GM23338 (cell line): Measurements from ENCODE around the gene SPECC1. TPM values are rescaled to one million over a fixed set of nuclear protein-coding genes. Genes with fewer than 3 reads are reported as not detected.

Source experiments
- ATAC-seq: fragments of 200-7000 bp; cut with Tn5 transposase; 3 replicates; pipeline ENCODE4 v1.9.1; 2020
- DNase-seq: peaks from one replicate; pipeline ENCODE4 v3.0.0-alpha.2; 2015; ENCODE audit warnings: low spot score
- H2AFZ ChIP-seq: fragments of 200-600 bp; sonication (generic); 2 replicates; pipeline ENCODE4 v1.8.0; 2016; ENCODE audit warnings: antibody characterized with exemption, mild to moderate bottlenecking, moderate library complexity
- H3F3A ChIP-seq: fragments of 200-600 bp; sonication (generic); replicated peaks from 2 replicates; pipeline ENCODE4 v1.8.0; 2017; ENCODE audit warnings: antibody characterized with exemption, mixed run types, low read depth
- H3K27ac ChIP-seq: fragments of 200-600 bp; sonication (generic); 2 replicates; pipeline ENCODE4 v1.6.1; 2016; ENCODE audit warnings: low read depth
- H3K27me3 ChIP-seq: fragments of 200-600 bp; sonication (generic); 2 replicates; pipeline ENCODE4 v1.8.0; 2016; ENCODE audit warnings: mild to moderate bottlenecking, mixed run types, moderate library complexity; ENCODE audit not compliant: insufficient read depth
- H3K36me3 ChIP-seq: fragments of 200-600 bp; sonication (generic); 2 replicates; pipeline ENCODE4 v1.8.0; 2016; ENCODE audit warnings: mild to moderate bottlenecking; ENCODE audit not compliant: insufficient read depth
- H3K4me1 ChIP-seq: fragments of 200-600 bp; sonication (generic); 2 replicates; pipeline ENCODE4 v1.8.0; 2016; ENCODE audit warnings: mild to moderate bottlenecking, moderate library complexity; ENCODE audit not compliant: insufficient read depth
- H3K4me2 ChIP-seq: fragments of 200-600 bp; sonication (generic); 2 replicates; pipeline ENCODE4 v1.7.1; 2017; ENCODE audit warnings: mixed run types
- H3K4me3 ChIP-seq: fragments of 200-600 bp; sonication (generic); 2 replicates; pipeline ENCODE4 v1.6.1; 2016; ENCODE audit warnings: mixed run types
- H3K79me2 ChIP-seq: fragments of 200-600 bp; sonication (generic); replicated peaks from 2 replicates; pipeline ENCODE4 v1.8.0; 2017; ENCODE audit warnings: mild to moderate bottlenecking; ENCODE audit not compliant: insufficient read depth
- H3K9me2 ChIP-seq: fragments of 200-600 bp; sonication (generic); 2 replicates; pipeline ENCODE4 v1.8.0; 2017; ENCODE audit not compliant: insufficient read depth
- H4K20me1 ChIP-seq: fragments of 200-600 bp; sonication (generic); replicated peaks from 2 replicates; pipeline ENCODE4 v1.8.0; 2017; ENCODE audit warnings: mild to moderate bottlenecking; ENCODE audit not compliant: insufficient read depth
- H3K27ac Mint-ChIP-seq: 2 replicates; pipeline ENCODE4 v1.8.0; 2020; ENCODE audit warnings: inconsistent platforms, mild to moderate bottlenecking, moderate library complexity, mixed read lengths
- H3K27me3 Mint-ChIP-seq: 3 replicates; pipeline ENCODE4 v1.8.0; 2022; ENCODE audit warnings: low read depth, mild to moderate bottlenecking, moderate library complexity, mixed read lengths, inconsistent platforms; ENCODE audit not compliant: insufficient read depth, poor library complexity
- H3K36me3 Mint-ChIP-seq: 3 replicates; pipeline ENCODE4 v1.8.0; 2021; ENCODE audit warnings: low read depth, mild to moderate bottlenecking, inconsistent platforms, moderate library complexity, mixed read lengths
- H3K4me1 Mint-ChIP-seq: 3 replicates; pipeline ENCODE4 v1.8.0; 2020; ENCODE audit warnings: mild to moderate bottlenecking, inconsistent platforms, mixed read lengths
- H3K4me3 Mint-ChIP-seq: 3 replicates; pipeline ENCODE4 v1.8.0; 2021; ENCODE audit warnings: moderate library complexity, mild to moderate bottlenecking, inconsistent platforms, mixed read lengths
- H3K9me3 Mint-ChIP-seq: 3 replicates; pipeline ENCODE4 v1.8.0; 2020; ENCODE audit warnings: moderate library complexity, mild to moderate bottlenecking, inconsistent platforms, mixed read lengths
- CREB1 ChIP-seq: fragments of 250-450 bp; sonication (Bioruptor Pico); IDR thresholded peaks from 2 replicates; pipeline ENCODE4 v1.5.0; 2020; ENCODE audit warnings: low read depth, mild to moderate bottlenecking, moderate library complexity
- ETS1 ChIP-seq: IDR thresholded peaks from 2 replicates; pipeline ENCODE4 v1.6.1; 2016; ENCODE audit warnings: antibody characterized with exemption
- EZH2 ChIP-seq: fragments of 200-600 bp; sonication (generic); IDR thresholded peaks from one replicate; pipeline ENCODE4 v1.8.0; 2017; ENCODE audit warnings: antibody characterized with exemption, mild to moderate bottlenecking, low read depth; ENCODE audit not compliant: unreplicated experiment
- EZH2phosphoT487 ChIP-seq: fragments of 200-600 bp; sonication (generic); IDR thresholded peaks from one replicate; pipeline ENCODE4 v1.8.1; 2018; ENCODE audit warnings: antibody characterized with exemption; ENCODE audit not compliant: unreplicated experiment
- JUNB ChIP-seq: IDR thresholded peaks from one replicate; pipeline ENCODE4 v1.6.1; 2016; ENCODE audit warnings: antibody characterized with exemption; ENCODE audit not compliant: unreplicated experiment
- POLR2AphosphoS5 ChIP-seq: IDR thresholded peaks from 2 replicates; pipeline ENCODE4 v1.6.1; 2016; ENCODE audit warnings: antibody characterized with exemption, low read depth
- REST ChIP-seq: IDR thresholded peaks from one replicate; pipeline ENCODE4 v1.6.1; 2018; ENCODE audit warnings: antibody characterized with exemption; ENCODE audit not compliant: unreplicated experiment
- ZNF114 ChIP-seq: fragments of 250-450 bp; sonication (Bioruptor Pico); IDR thresholded peaks from 2 replicates; pipeline ENCODE4 v1.5.0; 2020; ENCODE audit warnings: mild to moderate bottlenecking, moderate library complexity
- ZNF331 ChIP-seq: fragments of 250-450 bp; sonication (Bioruptor Pico); IDR thresholded peaks from 2 replicates; pipeline ENCODE4 v1.5.0; 2020; ENCODE audit warnings: low read depth, mild to moderate bottlenecking, moderate library complexity
- polyA plus RNA-seq: library from polyadenylated mRNA; unstranded; fragments of >200 nt; fragmentation: Nextera tagmentation; extraction: Ambion mirVana; gene quantifications from 2 replicates; pipeline ENCODE4 v1.2.1, GENCODE V29; 2016
- total RNA-seq: library from RNA; depleted of rRNA; stranded (reverse); fragments of >200 nt; shearing (Covaris generic); gene quantifications from 2 replicates; pipeline ENCODE4 v1.2.3, GENCODE V29; 2014
- TF ChIP-seq, protein P1 (sequence below), 2 experiments: fragments of 200-600 bp in 1 of 2; sonication (generic) in 1 of 2; conservative IDR thresholded peaks; 2 replicates each; pipeline versions ENCODE4 v1.5.1 to v1.6.1; 2016 to 2017; ENCODE audit warnings: antibody characterized with exemption in 2 of 2, low read depth in 2 of 2, mild to moderate bottlenecking in 2 of 2, moderate library complexity in 1 of 2

SPECC1 gene
- total and polyA plus RNA-seq, 2 experiments from 2014 or later: 42.6 to 101 TPM

- TF ChIP-seq REST: no peak
- TF ChIP-seq CREB1: no peak
- no peak for TF ChIP-seq ZNF114 (CRISPR knock-in tag)
Measured at GRCh38 chr17:19987897-19988296, 21.3 kb upstream of the SPECC1 start (continued).

DNA sequence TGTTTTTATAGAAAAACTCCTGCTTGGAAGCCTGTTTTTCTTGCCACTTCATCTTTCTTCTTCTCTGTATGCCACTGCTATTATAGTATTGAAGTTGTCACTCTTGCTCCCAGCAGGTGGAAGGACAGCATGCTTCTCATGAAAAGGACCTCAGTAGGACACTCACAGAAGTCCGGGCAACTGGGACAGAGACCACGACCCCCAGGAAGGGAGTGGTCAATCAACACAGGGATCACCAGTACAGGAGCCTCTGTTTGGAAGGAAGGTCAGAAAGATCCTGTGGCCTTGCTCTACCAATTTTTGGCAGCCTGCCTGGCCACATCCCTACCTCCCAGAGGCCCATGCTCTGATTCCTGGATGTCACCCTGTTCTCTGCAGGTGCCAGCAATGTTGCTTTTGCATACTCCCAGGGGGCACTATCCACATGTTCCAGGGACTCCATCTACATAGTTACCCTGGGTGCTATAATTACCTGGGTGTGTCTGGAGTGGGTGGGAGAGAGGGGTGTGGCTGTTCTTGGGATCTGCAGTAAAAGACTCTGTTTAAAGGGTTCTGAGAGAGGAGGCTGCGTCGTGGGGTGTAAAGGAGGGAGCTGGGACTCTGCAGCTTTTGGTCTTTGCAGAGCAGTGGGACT, 17.8 kb upstream of the SPECC1 start:
- DNase-seq: no peak
- H3K27me3 Mint-ChIP-seq: peaks cover 3% of the 10 kb centered on the region
- Histone ChIP-seq H3K27ac (no peak overlapping the region), H3K27me3 (no peaks in the 10 kb centered on the region), H3K4me2 (no peak overlapping the region), H3K36me3 (no peaks in the 10 kb centered on the region), H3K4me3 (no peak overlapping the region), H2AFZ (no peak overlapping the region), H3K4me1 (peaks cover 15% of the 10 kb centered on the region), H3F3A (no peaks in the 10 kb centered on the region), H4K20me1 (no peaks in the 10 kb centered on the region), H3K9me2 (peaks cover 12% of the 10 kb centered on the region), H3K79me2 (no peaks in the 10 kb centered on the region)
- ATAC-seq: no peak
- no peak overlapping the region for H3K27ac Mint-ChIP-seq
- H3K4me1 Mint-ChIP-seq: peaks cover 19% of the 10 kb centered on the region
- no peak overlapping the region for H3K4me3 Mint-ChIP-seq
- no peaks in the 10 kb centered on the region; the same call in 2 of the 3 replicates for H3K9me3 Mint-ChIP-seq
- H3K36me3 Mint-ChIP-seq: no peaks in the 10 kb centered on the region; the same call in 2 of the 3 replicates
- no peak for TF ChIP-seq JUNB
- no peak for TF ChIP-seq REST
- no peak for TF ChIP-seq ETS1
- no peak for TF ChIP-seq EZH2
- TF ChIP-seq EZH2phosphoT487: no peak
- no peak for TF ChIP-seq POLR2AphosphoS5
- TF ChIP-seq, protein P1, sequence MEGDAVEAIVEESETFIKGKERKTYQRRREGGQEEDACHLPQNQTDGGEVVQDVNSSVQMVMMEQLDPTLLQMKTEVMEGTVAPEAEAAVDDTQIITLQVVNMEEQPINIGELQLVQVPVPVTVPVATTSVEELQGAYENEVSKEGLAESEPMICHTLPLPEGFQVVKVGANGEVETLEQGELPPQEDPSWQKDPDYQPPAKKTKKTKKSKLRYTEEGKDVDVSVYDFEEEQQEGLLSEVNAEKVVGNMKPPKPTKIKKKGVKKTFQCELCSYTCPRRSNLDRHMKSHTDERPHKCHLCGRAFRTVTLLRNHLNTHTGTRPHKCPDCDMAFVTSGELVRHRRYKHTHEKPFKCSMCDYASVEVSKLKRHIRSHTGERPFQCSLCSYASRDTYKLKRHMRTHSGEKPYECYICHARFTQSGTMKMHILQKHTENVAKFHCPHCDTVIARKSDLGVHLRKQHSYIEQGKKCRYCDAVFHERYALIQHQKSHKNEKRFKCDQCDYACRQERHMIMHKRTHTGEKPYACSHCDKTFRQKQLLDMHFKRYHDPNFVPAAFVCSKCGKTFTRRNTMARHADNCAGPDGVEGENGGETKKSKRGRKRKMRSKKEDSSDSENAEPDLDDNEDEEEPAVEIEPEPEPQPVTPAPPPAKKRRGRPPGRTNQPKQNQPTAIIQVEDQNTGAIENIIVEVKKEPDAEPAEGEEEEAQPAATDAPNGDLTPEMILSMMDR (conservative IDR thresholded peaks at IDR 0.05; ENCODE audit: low read depth in 2 of 2): no peak
- no peak for TF ChIP-seq ZNF331
